Activated T-cell treated with anti-CD3 and anti-CD28 coated beads, Interleukin-2, amount 50 U/mL, for 24 hours (primary cell): ENCODE data around the gene GRM7.

Experiments
- DNase-seq: peaks from one replicate; pipeline ENCODE4 v3.0.0-alpha.2; 2020
- H3K27ac Mint-ChIP-seq: 2 replicates; pipeline ENCODE4 v1.8.0; 2020; ENCODE audit warnings: mild to moderate bottlenecking, mixed read lengths
- H3K27me3 Mint-ChIP-seq: 2 replicates; pipeline ENCODE4 v1.8.0; 2020; ENCODE audit warnings: mixed read lengths
- H3K36me3 Mint-ChIP-seq: 2 replicates; pipeline ENCODE4 v1.8.0; 2020; ENCODE audit warnings: low read depth, mixed read lengths
- H3K4me1 Mint-ChIP-seq: 2 replicates; pipeline ENCODE4 v1.8.0; 2020; ENCODE audit warnings: low read depth, mixed read lengths
- H3K4me3 Mint-ChIP-seq: 2 replicates; pipeline ENCODE4 v1.8.0; 2020; ENCODE audit warnings: mild to moderate bottlenecking, moderate library complexity, mixed read lengths
- H3K9me3 Mint-ChIP-seq: 2 replicates; pipeline ENCODE4 v1.8.0; 2020; ENCODE audit warnings: mixed read lengths

GRM7 gene

GRCh38 chr3:7744850-7745249 is 883.9 kb downstream of the GRM7 start:
- no peak overlapping the region for H3K4me3 Mint-ChIP-seq
- no peaks in the 10 kb centered on the region for H3K9me3 Mint-ChIP-seq
- H3K27ac Mint-ChIP-seq = no peak overlapping the region
- no peaks in the 10 kb centered on the region for H3K27me3 Mint-ChIP-seq
- H3K36me3 Mint-ChIP-seq = no peaks in the 10 kb centered on the region
- no peak for DNase-seq
- no peaks in the 10 kb centered on the region for H3K4me1 Mint-ChIP-seq

- H3K4me1 Mint-ChIP-seq = no peaks in the 10 kb centered on the region
- no peaks in the 10 kb centered on the region for H3K36me3 Mint-ChIP-seq
- H3K27ac Mint-ChIP-seq = no peak overlapping the region
- no peaks in the 10 kb centered on the region for H3K27me3 Mint-ChIP-seq
- no peak for DNase-seq
- H3K4me3 Mint-ChIP-seq = no peak overlapping the region
- no peaks in the 10 kb centered on the region for H3K9me3 Mint-ChIP-seq
Observed at GRCh38 chr3:7745711-7746110, 884.8 kb downstream of the GRM7 start.

- no peak overlapping the region for H3K27ac Mint-ChIP-seq
- no peak overlapping the region for H3K4me3 Mint-ChIP-seq
- H3K9me3 Mint-ChIP-seq = no peaks in the 10 kb centered on the region
- no peak for DNase-seq
- peaks cover 4% of the 10 kb centered on the region for H3K4me1 Mint-ChIP-seq
- H3K27me3 Mint-ChIP-seq = no peaks in the 10 kb centered on the region
- H3K36me3 Mint-ChIP-seq = no peaks in the 10 kb centered on the region
Observed at GRCh38 chr3:7749931-7750695, 889.2 kb downstream of the GRM7 start.

- DNase-seq = no peak
- H3K4me1 Mint-ChIP-seq = peaks cover 4% of the 10 kb centered on the region
- H3K4me3 Mint-ChIP-seq = no peak overlapping the region
- H3K27me3 Mint-ChIP-seq = no peaks in the 10 kb centered on the region
- no peaks in the 10 kb centered on the region for H3K9me3 Mint-ChIP-seq
- no peaks in the 10 kb centered on the region for H3K36me3 Mint-ChIP-seq
- no peak overlapping the region for H3K27ac Mint-ChIP-seq
Observed at GRCh38 chr3:7752005-7752404, 891.1 kb downstream of the GRM7 start.

GRCh38 chr3:7754653-7755441 is 893.9 kb downstream of the GRM7 start:
- Mint-ChIP-seq H3K27ac (no peak overlapping the region), H3K4me1 (peaks cover 4% of the 10 kb centered on the region), H3K4me3 (no peak overlapping the region), H3K36me3 (no peaks in the 10 kb centered on the region), H3K9me3 (no peaks in the 10 kb centered on the region), H3K27me3 (no peaks in the 10 kb centered on the region)
- DNase-seq = no peak

- Mint-ChIP-seq H3K27ac (no peak overlapping the region), H3K9me3 (peaks cover 7% of the 10 kb centered on the region), H3K36me3 (no peaks in the 10 kb centered on the region), H3K4me1 (no peaks in the 10 kb centered on the region), H3K27me3 (no peaks in the 10 kb centered on the region), H3K4me3 (no peak overlapping the region)
- no peak for DNase-seq
Observed at GRCh38 chr3:7759630-7760029, 898.7 kb downstream of the GRM7 start.

- H3K27me3 Mint-ChIP-seq = no peaks in the 10 kb centered on the region
- no peaks in the 10 kb centered on the region for H3K4me1 Mint-ChIP-seq
- no peaks in the 10 kb centered on the region for H3K36me3 Mint-ChIP-seq
- no peak for DNase-seq
- H3K27ac Mint-ChIP-seq = no peak overlapping the region
- peaks cover 7% of the 10 kb centered on the region for H3K9me3 Mint-ChIP-seq
- H3K4me3 Mint-ChIP-seq = no peak overlapping the region
Observed at GRCh38 chr3:7760718-7761117, 899.8 kb downstream of the GRM7 start.

- no peak for DNase-seq
- Mint-ChIP-seq H3K36me3 (no peaks in the 10 kb centered on the region), H3K27ac (no peak overlapping the region), H3K4me1 (no peaks in the 10 kb centered on the region), H3K4me3 (no peak overlapping the region), H3K9me3 (peaks cover 7% of the 10 kb centered on the region), H3K27me3 (no peaks in the 10 kb centered on the region)
Observed at GRCh38 chr3:7764115-7764514, 903.2 kb downstream of the GRM7 start.

- Mint-ChIP-seq H3K27ac (no peak overlapping the region), H3K4me1 (no peaks in the 10 kb centered on the region), H3K36me3 (no peaks in the 10 kb centered on the region), H3K4me3 (no peak overlapping the region), H3K27me3 (no peaks in the 10 kb centered on the region), H3K9me3 (peaks cover 7% of the 10 kb centered on the region)
- DNase-seq = no peak
Observed at GRCh38 chr3:7766530-7766929, 905.6 kb downstream of the GRM7 start.

GRCh38 chr3:7779331-7779730 is 918.4 kb downstream of the GRM7 start:
- H3K4me3 Mint-ChIP-seq = no peak overlapping the region
- no peaks in the 10 kb centered on the region for H3K4me1 Mint-ChIP-seq
- H3K9me3 Mint-ChIP-seq = no peaks in the 10 kb centered on the region
- no peak for DNase-seq
- no peaks in the 10 kb centered on the region for H3K27me3 Mint-ChIP-seq
- H3K36me3 Mint-ChIP-seq = no peaks in the 10 kb centered on the region
- no peak overlapping the region for H3K27ac Mint-ChIP-seq

- Mint-ChIP-seq H3K9me3 (no peaks in the 10 kb centered on the region), H3K4me1 (no peaks in the 10 kb centered on the region), H3K4me3 (no peak overlapping the region), H3K36me3 (no peaks in the 10 kb centered on the region), H3K27me3 (no peaks in the 10 kb centered on the region), H3K27ac (no peak overlapping the region)
- no peak for DNase-seq
Observed at GRCh38 chr3:7781395-7781794, 920.5 kb downstream of the GRM7 start.

GRCh38 chr3:7787871-7788828 is 927.2 kb downstream of the GRM7 start:
- no peaks in the 10 kb centered on the region for H3K4me1 Mint-ChIP-seq
- no peaks in the 10 kb centered on the region for H3K9me3 Mint-ChIP-seq
- H3K27me3 Mint-ChIP-seq = no peaks in the 10 kb centered on the region
- no peak overlapping the region for H3K4me3 Mint-ChIP-seq
- H3K27ac Mint-ChIP-seq = no peak overlapping the region
- H3K36me3 Mint-ChIP-seq = no peaks in the 10 kb centered on the region
- no peak for DNase-seq

GRCh38 chr3:7788881-7789280 is 928.0 kb downstream of the GRM7 start:
- no peak for DNase-seq
- Mint-ChIP-seq H3K4me3 (no peak overlapping the region), H3K27me3 (no peaks in the 10 kb centered on the region), H3K4me1 (no peaks in the 10 kb centered on the region), H3K36me3 (no peaks in the 10 kb centered on the region), H3K9me3 (no peaks in the 10 kb centered on the region), H3K27ac (no peak overlapping the region)

- no peak overlapping the region for H3K27ac Mint-ChIP-seq
Observed at GRCh38 chr3:7789324-7789723, 928.4 kb downstream of the GRM7 start.

More at GRCh38 chr3:7789324-7789723, 928.4 kb downstream of the GRM7 start:
- Mint-ChIP-seq H3K4me1 (no peaks in the 10 kb centered on the region), H3K27me3 (no peaks in the 10 kb centered on the region), H3K9me3 (no peaks in the 10 kb centered on the region), H3K4me3 (no peak overlapping the region), H3K36me3 (no peaks in the 10 kb centered on the region)
- no peak for DNase-seq
